ENCODE results near the gene CD44.

Gene CD44

DNA sequence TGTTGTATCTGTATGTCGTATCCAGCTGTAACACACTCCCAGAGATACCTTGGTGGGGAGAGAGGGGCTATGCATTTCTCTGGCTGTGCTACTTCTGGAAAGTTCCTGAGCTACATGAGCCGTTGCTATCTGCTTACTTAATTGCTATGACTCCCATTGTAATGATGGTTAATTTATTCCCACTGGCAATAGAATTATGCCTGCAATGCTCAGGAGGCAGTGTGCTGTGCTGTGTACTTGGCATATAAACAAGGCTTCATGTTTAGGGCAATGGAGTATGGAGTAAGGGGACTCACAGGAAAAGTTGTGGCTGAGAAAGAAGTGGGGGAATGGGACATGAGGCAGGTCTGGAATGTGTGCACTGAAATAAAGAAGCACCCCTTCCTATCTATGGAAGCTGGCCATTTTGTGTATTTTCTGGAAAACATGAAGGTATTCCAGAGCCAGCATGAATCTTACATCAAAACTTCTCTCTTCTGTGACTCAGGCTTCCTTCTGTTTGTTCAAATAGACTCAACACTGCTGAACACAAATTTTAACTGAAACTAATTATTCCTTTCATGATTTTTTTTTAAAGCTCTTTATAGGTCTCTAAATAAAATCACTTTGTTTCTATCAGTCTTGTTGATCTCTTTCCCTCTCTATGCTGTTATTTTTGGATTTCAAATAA lies 40.6 kb downstream of the CD44 start:
- DNase-seq, result no peak

DNA sequence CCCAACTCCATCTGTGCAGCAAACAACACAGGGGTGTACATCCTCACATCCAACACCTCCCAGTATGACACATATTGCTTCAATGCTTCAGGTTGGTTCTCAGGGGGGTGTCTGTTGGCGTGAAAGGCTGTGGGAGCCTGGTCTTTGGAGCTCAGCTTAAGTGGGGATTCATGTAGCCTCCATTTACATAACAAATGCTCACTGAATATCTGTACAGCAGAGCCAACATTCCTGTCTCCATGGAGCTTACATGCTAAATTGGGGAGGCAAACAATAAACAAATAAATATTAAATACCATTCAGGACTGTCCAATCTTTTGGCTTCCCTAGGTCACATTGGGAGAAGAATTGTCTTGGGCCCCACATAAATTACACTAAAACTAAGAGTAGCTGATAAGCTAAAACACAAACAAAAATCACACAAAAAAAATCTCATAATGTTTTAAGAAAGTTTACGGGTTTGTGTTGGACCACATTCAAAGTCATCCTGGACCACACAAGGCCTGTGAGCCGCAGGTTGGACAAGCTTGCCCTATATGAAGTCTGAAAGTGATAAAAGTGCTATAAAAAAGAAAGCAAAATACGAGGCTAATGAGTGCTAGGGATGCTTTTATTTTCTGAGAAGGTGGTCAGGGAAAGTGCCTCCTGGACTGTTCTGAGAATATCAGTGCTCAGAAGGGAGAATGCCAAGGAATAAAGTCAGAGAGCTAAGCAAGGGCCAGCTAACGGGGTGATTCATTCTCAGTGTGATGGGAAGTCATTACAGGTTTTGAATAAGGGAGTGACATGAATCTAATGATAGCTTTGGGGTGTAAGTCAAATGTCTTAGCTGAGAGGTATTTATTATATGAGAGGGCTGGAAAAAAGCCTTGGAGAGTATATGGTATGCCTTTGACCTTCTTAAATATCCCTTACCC lies 41.6 kb downstream of the CD44 start:
- DNase-seq, result no peak

DNA sequence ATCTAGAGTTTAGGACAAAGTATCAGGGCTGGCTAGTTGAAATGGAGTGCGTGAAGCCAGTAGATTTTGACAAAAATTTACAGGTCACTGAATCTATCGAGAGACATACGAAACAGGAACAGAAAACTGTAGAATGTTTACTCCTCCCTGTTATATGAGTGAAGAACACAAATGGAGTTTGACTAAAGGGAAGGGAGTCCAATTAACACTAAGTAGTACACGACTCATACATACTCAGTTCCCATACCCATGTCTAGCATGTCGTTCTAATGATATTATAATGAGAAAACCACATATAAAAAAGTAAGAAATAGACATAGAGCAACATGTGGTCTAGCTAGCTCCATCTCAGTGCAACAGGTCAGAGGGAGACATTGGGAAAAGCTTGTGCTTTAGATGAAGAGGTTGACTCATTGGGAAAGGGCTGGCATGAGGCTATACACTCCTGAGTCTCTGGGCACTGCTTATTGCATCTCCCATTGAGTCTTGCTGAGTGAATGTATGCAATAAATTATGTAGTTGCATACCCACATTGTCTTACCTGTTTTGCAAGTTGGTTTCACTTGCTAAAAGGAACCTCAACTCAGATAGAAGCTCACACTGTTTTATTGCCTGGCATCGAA lies 43.5 kb downstream of the CD44 start:
- DNase-seq, result no peak

DNA sequence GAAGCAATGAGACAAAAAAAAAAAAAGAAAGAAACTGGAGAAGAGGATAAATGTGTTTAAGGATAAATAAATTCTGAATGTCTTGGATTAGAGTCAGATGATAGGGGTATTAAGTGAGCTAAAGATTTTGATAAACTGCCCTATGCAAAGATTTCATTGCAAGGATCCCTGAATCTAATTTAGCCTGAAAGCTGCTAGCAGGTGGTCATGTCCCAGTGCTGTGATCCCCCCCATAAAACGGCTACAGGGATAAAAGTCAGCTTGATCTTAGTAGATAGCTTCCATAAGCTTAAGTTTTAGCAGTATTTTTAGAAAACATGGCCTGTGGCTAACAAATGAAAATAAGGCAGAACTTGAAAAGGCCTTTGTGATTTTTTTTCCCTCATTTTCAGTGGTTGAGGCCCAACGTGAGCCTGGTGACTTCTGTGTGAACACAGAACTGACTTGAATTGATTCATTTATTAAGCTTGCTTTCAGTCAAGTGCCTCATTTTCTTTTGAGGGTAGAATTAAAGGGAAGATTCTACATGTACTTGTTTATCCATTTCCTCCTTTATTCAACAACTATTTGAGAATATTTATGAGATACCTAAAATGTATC lies 44.5 kb downstream of the CD44 start:
- no peak for DNase-seq

DNA sequence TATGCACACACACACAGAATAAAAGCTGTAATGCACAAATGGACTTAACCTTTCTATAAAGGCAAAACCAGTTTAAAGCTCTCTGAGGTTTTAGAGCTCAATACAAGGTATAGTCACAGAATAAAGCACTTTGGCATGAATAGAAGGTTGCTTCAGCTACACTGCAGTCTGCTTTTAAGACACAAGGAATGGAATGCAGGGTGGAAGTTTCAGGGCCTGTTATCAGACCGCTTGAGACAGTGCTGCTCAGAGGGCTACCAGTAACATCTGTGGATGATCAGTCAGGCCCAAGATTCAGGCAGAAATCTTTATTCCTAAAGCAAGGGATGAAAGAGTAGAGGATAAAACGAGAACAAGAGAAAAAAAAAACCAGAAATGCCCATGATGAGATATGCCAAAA lies 46.7 kb downstream of the CD44 start:
- DNase-seq, result no peak

DNA sequence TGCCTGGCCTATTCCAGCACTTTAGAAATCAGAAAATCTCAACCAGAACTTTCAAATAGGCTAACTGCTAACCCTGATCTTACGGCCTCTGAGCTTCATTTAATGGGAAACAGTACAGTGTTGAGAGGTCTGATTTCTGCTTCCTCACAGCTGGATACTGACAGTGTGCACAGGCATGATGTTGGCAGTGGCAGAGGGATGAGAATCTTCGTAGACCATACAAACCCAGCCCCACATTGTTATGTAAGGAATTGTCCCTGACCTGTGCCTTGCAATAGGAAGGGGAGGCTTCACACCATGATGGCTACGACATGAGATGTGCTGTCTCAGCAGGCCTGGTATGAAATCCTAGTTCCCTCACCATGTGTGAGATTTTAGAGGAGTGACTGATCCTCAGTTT lies 49.0 kb downstream of the CD44 start:
- no peak for DNase-seq

DNA sequence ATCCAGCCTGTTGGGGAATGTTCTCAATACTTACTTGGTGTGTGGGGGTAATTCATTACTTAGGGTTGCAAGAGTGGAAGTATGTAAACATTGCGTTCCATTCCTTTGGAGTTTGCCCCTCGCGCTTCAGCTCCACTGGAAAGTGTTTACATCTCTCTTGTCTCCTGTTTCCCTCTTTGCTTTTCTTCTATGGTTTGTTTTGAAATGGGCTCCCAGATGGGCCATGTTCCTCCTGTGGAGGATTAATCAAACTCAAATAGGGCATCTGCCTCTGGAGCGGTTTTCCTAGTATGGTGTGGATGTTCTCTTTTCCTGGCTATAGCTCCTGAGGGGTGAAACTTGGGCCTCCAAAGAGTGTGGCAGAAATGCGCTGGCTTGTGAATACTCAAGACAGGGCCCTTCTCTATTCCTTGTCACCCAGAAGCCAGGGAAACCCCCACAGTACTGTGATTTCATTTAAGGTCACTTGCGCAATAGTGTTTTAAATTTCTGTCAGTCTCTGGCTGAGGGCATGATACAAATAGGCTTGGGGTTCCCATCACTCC lies 51.9 kb downstream of the CD44 start:
- DNase-seq, result no peak

DNA sequence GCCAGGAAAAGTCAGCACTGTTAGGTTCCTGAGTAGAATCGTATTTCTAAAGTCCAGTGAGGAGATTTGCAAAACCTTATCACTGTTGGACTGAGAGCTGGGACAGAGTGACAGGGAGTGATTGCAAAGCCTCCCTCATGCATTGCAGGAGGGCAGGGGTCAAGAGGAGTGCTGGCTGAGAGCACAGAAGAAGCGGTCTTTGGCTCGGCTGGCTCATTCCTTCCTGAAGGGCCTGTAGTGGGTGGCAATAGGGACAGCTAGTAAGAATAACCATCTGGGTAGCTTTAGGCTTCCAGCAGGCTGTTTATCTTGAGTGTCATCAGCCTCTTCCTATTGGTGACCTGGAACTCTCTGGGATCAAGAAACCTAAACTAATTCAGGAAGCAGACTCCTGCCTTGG lies 53.4 kb downstream of the CD44 start:
- DNase-seq, result no peak

DNA sequence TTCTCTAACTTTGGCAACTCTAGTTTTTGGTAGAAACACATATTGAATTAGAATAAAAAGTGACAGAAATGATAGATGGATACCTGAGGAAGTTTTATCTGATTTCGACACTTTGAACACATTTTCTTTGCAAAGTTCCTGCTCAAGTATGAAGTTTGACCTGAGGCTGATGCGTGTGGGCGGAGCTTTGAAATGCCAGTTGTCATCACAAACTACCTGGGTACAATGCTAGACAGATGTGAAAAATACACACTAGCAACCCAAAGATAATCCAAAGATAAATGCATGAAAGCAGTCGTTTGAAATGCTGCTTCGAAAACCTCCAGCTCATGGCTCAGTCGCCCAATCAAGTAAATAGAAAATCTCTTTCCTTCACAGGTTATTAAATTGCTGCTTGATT lies 54.8 kb downstream of the CD44 start:
- DNase-seq, result no peak

DNA sequence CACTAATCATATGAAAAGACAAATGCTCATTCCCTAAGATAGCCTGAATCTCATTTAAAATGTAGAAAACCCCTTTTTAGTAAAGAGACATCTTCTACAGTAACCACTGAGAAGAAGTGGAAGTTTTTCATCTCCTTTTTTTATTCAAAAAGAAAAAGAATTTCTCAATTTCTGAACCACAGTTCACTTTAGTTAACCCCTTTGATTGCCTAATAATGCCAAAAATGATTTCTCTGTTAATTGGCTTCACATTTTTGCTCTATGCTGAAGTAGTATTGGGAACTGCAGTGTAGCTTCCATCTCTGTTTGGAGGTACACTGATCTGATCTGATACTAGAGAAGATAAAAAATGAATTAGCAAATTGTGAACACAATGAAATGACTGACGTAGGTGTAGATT lies 58.3 kb downstream of the CD44 start:
- DNase-seq, result no peak

DNA sequence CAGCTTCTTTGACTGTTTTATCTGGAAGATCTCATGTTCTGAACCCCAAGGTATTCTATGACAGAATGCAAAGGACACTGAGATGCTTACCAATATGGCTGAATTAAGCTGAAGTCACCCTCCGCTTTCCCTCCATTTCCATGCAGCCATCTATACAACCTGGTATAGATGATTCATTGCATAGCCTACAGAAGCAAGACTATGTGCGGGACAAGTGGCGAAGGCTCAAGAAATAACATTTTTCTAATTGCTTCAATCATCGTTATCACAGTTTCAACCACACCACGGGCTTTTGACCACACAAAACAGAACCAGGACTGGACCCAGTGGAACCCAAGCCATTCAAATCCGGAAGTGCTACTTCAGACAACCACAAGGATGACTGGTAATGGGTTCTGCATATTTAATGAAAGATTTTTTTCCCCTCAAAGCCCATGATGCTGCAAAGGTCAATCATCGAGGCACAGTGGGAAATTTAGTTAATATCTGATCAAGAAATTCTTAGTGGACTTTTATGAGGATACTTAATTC lies 61.9 kb downstream of the CD44 start:
- no peak for DNase-seq

DNA sequence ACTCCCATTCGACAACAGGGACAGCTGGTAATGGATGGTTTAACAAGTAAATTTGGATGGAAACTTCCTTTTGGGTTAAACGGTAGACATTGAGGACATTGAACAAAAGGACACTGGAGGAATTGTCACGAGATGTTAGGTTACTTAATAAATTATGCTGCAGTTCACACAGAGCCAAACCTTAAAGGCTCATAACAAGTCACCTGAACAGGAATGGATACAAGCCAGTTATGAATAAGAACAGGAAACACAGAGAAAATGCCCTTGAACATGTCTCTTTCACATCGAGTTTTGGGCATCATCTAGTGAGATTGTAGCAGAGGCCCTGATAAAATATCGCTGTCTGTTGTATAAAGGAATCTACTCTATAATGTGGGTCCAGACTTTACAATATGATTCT lies 65.6 kb downstream of the CD44 start:
- DNase-seq, result no peak

DNA sequence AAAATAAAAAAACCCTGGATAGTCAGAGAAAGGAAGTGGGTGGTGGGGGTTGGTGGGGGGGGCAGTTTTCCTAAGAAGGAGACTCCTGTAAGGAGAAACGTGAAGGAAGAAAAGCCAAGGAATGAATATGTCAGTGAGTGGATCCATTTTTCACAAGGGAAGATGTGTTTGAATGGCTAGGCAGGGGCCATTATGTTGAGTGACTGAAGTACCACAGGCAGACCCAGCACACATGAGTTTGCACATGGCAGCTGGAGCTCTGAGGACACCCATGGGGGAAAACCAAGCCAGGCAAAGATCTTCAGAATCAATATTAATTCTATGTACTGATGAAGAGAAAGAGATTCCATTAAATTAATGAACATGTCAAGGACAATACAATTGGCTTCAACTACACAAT lies 67.6 kb downstream of the CD44 start:
- DNase-seq, result no peak

DNA sequence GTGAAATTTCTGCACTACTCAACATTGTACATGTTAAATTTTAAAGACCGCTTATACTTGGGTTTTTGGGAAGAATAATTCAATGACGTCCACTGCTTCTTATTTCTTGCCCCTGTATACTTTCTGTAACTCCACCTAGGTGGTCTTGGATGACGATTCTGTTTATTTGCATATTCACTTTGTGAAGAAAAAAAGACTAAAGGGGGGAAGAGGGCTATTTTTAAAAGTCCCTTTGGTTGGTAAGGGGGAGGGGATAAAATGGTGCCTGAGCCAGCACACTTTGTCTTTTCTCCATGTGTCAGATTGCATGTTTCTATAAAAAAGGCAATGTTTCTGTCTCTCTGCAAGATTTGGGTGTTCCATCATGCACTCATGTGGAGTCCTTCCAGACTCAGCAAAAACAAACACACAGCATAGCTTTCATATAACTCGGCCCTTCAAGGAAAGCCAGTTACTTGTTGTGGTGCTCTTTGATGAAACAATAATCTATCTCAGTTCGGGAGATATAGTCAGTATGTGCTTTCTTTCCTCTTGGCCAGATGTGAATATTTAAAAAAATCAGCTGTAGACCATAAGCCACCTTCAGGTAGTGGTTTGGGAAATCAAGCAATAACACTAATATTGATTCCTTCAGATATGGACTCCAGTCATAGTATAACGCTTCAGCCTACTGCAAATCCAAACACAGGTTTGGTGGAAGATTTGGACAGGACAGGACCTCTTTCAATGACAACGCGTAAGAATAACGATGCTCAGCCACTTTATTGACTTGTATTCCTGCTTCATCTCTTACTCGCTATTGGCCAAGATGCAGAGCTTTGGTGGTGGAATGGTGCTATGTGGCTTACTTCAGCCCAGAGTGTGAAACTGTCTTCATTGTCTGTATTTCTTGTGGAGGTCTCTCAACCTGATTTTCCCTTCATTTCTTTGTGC lies 68.8 kb downstream of the CD44 start:
- no peak for DNase-seq

DNA sequence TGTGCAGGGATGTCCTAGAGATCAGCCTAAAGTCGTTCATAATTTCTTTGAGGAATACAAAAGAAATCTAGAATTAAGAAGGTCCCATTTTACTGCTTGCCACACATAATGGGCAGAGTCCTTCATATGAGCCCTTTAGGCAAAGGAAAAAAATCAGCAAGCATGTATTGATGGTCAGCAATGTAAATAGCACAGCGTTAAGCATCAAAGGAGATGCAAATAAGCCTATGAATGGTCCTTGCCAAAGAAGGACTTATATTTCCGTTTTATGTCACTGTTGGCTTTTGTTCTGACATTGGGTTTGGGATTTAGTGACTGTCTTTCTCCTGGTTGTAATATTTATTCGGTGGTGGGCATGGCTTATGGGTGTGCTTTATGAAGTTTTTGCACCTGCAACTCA lies 69.8 kb downstream of the CD44 start:
- DNase-seq, result no peak

DNA sequence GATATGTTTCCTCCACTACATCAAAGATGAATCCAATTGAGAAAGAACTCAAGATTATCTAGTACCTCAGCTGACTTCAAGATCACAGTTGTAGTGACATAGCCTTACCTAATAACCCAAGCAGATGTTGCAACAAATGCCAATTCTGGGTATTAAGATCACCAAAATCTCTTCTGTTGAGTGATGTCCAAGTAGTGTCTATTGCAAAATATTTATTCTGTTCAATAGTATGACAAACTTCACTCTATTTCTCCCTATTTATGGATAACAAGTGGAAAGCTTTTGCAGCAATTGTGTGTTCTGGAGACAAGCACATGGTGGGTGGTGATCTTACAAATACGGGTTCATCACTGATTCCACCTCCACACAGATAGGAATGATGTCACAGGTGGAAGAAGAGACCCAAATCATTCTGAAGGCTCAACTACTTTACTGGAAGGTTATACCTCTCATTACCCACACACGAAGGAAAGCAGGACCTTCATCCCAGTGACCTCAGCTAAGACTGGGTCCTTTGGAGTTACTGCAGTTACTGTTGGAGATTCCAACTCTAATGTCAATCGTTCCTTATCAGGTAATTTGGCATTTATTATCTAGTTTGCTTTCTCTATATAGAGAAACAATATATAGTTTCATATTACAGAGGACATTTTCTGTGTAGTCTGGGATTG lies 72.0 kb downstream of the CD44 start:
- DNase-seq, result no peak

DNA sequence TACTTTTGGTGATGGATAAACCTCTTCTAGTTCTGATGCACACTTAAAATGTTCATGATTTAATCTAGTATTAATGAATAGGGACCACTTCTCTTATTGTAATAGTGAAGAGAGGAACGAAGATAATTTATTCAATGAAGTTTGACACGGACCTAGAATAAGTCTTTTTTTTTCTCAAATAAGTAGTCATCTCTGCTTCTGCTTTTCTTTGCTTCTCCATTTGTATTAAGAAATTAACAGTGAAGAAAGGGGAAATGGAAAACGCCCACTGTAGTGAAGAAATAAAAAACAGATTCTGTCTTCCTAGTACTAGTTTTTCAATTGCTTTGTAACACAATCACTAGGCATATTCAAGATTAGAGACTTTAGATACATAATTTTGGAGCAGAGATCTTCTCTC lies 73.0 kb downstream of the CD44 start:
- no peak for DNase-seq

DNA sequence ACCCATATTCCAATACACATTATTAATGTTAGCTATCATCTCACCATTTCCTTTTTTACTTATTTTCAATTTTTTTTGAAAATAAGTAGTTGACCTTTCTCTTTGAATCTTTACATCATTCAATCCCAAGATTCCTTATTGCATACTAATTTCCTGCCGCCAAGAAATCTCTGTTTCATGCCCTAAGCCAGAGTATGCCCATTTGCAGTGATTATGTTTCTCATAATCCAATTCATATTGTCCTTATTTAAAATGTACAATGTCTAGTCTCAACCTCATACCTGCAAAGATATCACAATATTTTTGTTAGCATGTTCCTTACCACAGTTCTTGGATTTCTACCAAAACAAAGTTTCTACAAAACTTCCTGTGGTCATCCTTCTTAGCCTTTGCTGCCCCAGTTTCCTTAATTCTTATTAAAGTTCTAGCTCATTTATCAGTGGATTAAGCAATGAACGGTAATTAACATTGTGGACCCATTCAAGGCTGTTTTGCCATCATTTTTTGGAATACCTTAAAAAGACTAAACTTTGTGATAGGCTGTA lies 75.3 kb downstream of the CD44 start:
- no peak for DNase-seq

DNA sequence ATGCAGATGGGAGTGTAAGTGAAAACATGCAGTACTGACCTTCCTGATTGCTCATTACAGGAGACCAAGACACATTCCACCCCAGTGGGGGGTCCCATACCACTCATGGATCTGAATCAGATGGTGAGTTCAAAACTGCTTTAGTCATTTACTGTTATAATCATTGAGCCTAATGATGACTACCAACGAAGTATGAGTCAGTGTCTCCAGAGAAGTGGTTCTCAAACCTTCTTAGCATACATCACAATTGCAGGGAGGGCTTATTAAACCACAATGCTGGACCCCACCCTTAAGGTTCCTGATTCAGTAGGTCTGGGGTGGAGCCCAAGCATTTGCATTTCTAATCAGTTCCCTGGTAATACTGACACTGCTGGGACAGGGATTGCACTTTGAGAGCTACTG lies 75.8 kb downstream of the CD44 start:
- DNase-seq, result peak; percentile 80

DNA sequence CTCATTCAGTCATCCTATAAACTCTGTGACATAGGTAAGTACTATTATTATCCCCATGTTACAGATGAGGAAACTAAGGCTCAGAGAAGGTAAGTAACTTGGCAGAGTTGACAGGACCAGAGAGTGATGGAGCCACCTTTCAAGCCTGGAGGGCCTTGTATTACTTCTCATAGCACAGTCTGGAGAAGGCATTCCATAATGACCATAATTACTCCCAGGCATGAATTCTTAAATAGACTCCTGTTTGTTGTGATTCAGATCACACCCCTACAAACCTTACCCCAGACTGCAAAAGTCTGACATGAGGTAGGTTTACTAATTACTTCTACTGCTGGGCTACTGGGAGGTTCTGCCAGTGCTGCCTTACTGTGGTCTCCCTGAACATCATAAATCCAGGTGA lies 77.0 kb downstream of the CD44 start:
- DNase-seq, result no peak

Measured in amniotic stem cell (primary cell).